GM10266 (cell line): ENCODE data around the gene OR6K2.

Experiments
- DNase-seq: peaks from one replicate; pipeline ENCODE4 v3.0.0; 2012; ENCODE audit errors: extremely low spot score
- CTCF ChIP-seq: IDR thresholded peaks from 2 replicates; pipeline ENCODE4 v1.5.1; 2012; ENCODE audit warnings: mild to moderate bottlenecking, low read depth; ENCODE audit not compliant: control insufficient read depth, insufficient read depth; ENCODE audit errors: missing control alignments

Gene OR6K2

DNA sequence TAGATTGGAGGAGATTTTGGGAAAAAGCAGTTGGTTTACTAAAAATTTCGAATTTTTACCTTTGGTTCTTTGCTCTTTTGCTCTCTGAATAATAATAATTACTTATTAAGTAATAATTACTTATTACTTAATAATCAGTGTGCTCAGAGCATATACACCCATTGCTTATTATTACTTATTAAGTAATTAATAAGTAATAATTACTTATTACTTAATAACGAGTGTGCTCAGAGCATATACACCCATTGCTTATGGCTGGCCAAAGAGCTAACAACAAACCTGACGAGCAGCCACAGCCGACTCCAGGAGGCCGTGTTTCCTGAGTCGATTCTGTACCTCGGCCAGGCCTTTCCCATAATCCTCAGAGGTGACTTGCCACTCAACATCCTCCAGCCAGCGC is 34.4 kb downstream of the OR6K2 start:
- no peak for TF ChIP-seq CTCF
- no peak for DNase-seq

DNA sequence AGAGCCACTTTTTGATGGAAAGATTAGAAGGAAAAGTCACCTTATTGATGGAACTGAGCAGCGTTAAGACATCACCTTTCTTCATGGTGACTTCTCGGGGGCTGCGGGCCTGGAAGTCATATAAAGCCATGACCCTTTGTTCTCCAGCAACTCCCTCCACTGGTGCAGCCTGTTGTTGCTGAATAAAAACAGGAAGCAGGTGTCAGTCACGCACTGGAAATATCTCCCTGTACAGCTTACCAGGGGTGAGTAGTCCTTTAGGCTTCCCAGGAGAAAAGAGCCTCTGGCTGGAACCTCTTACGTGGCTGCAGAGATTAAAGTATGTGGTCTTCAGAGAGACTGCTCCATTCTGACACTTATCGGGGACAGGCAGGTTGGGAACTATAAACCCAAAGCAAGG is 45.9 kb downstream of the OR6K2 start:
- no peak for TF ChIP-seq CTCF
- DNase-seq = no peak

DNA sequence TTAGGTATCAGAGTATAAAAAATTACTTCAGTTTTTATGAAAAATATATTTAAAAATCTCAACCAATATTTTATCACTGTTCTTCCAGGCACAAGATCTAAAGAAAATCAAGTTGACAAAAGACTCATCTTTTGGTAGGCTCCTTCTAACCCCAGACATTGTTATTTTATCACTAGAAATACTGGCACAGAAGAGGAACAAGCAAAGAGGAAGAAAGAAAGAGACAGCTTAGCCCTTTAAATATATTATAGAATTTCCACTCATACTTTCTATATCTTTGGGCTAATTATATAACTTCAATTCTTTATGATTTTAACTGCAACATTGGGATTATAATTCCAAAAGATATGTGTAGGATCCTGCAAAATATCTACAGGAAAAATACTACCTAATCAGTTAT is 46.4 kb downstream of the OR6K2 start:
- no peak for TF ChIP-seq CTCF
- DNase-seq = no peak

- DNase-seq = no peak
- TF ChIP-seq CTCF = no peak
These were observed 47.6 kb downstream of the OR6K2 start for GRCh38 chr1:158652721-158653334.
